Measurements from ENCODE around the gene PTRH2. TPM values are rescaled to one million over a fixed set of nuclear protein-coding genes. Genes with fewer than 3 reads are reported as not detected.

Gene PTRH2
- polyA plus RNA-seq, 1 experiment, result 56.1 TPM

DNA sequence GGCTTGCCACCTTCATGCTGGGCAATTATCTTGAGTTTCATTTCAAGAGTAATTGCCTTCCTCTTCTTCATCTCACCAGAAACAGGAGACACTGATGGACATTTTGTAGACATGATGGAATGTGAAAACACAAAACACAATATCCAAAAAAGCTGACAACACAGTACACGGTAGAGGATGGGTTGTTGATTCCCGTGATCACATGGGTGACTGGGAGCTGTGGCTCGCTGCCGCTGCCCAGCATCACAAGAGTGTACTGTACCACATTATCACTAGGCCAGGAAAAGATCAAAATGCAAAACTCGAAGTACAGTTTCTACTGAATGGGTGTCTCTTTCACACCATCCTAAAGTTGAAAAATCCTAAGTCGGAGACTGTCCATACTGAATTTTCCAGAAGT lies 7.4 kb downstream of the PTRH2 start:
- Histone ChIP-seq H3K27ac (ENCODE audit: low read depth, low read length) (no peak overlapping the region), H3K9me3 (ENCODE audit: control insufficient read depth, insufficient read depth, low read length) (no peaks in the 10 kb centered on the region), H3K27me3 (ENCODE audit: control insufficient read depth, insufficient read depth, low read length) (no peaks in the 10 kb centered on the region), H3K4me3 (ENCODE audit: low read depth, low read length) (no peak overlapping the region)
- TF ChIP-seq, protein P1, sequence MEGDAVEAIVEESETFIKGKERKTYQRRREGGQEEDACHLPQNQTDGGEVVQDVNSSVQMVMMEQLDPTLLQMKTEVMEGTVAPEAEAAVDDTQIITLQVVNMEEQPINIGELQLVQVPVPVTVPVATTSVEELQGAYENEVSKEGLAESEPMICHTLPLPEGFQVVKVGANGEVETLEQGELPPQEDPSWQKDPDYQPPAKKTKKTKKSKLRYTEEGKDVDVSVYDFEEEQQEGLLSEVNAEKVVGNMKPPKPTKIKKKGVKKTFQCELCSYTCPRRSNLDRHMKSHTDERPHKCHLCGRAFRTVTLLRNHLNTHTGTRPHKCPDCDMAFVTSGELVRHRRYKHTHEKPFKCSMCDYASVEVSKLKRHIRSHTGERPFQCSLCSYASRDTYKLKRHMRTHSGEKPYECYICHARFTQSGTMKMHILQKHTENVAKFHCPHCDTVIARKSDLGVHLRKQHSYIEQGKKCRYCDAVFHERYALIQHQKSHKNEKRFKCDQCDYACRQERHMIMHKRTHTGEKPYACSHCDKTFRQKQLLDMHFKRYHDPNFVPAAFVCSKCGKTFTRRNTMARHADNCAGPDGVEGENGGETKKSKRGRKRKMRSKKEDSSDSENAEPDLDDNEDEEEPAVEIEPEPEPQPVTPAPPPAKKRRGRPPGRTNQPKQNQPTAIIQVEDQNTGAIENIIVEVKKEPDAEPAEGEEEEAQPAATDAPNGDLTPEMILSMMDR (IDR thresholded peaks at IDR 0.05; ENCODE audit: low read depth, low read length), result no peak
- ChIA-PET CTCF (no interaction called here), POLR2A (no interaction called here)
- no peak for DNase-seq (ENCODE audit: low read depth, low spot score)

DNA sequence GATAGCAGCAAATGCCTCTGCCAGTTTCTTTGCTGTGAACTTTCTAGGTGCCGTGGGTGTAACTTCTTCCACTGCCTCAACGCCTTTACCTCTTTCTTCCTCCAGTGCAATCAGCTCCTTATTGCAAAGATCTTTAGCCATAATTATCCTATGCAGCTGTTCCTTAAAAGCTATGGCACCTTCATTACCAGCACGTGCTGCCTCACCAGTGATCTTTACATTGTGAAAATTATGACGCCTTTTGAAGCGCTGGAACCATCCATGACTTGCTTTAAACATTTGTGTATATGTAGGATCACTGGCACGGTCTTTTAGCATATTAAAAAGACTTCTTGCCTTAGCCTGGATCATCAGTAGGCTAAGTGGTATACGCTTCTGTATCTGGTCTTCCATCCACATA lies 8.0 kb downstream of the PTRH2 start:
- Histone ChIP-seq H3K9me3 (ENCODE audit: control insufficient read depth, insufficient read depth, low read length) (no peaks in the 10 kb centered on the region), H3K4me3 (ENCODE audit: low read depth, low read length) (no peak overlapping the region), H3K27me3 (ENCODE audit: control insufficient read depth, insufficient read depth, low read length) (no peaks in the 10 kb centered on the region), H3K27ac (ENCODE audit: low read depth, low read length) (no peak overlapping the region)
- ChIA-PET POLR2A (no interaction called here), CTCF (no interaction called here)
- TF ChIP-seq, protein P1 (IDR thresholded peaks at IDR 0.05; ENCODE audit: low read depth, low read length), result no peak
- no peak for DNase-seq (ENCODE audit: low read depth, low spot score)

DNA sequence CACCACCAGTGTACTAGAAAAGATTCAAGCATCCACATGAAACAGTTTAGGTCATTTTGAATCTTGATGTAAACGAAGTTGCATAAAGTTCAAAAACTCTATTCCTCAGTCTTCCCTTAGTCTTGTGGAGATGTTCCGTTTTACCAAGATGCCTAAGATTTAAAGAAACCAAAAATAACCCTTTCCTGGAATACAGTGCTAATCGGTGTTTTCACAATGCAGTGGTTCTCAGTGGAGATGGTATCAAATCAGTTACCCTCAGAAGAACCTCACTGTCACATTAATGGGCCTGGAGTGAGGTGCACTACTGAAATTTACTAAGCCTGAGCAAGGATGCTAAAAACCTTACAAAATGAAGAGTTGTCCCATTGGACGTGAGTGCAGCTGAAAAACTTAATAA lies 9.1 kb downstream of the PTRH2 start:
- POLR2A ChIA-PET, result no interaction called here

DNA sequence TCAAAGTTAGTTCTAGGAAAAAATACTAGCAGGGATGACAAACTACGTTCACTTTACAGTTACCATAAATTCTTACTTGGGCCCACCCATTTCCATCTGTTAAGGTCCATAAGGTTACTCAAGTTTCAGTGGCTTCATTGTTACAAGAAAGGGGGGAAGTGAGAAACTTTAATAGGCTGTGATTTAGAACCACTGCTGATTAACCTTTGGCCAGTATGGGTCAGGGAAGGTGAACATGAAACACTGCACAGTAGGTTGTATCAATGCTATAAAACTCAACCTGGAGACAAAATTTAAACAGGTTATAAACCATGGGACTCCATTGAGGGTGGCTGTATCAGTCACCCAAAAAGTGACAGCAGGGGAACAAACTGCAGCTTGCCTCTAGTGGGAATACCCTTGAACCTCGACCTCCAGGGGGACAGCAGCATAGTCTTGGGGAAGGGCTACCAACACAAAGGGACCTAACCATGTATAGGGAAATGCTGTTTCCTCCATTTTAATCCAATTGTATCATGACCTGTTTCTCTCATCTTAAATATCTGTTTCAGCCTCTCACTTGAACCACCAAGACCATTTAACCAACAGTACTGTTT lies 10.4 kb downstream of the PTRH2 start:
- CTCF ChIA-PET, result no interaction called here
- no peak for DNase-seq (ENCODE audit: low read depth, low spot score)
- no peaks in the 10 kb centered on the region for H3K9me3 ChIP-seq (ENCODE audit: control insufficient read depth, insufficient read depth, low read length)
- TF ChIP-seq, protein P1 (IDR thresholded peaks at IDR 0.05; ENCODE audit: low read depth, low read length), result no peak
- no peak overlapping the region for H3K4me3 ChIP-seq (ENCODE audit: low read depth, low read length)
- POLR2A ChIA-PET, result no interaction called here
- no peaks in the 10 kb centered on the region for H3K27me3 ChIP-seq (ENCODE audit: control insufficient read depth, insufficient read depth, low read length)
- no peak overlapping the region for H3K27ac ChIP-seq (ENCODE audit: low read depth, low read length)

More for the DNA sequence above, 9.1 kb downstream of the PTRH2 start:
- H3K27me3 ChIP-seq (ENCODE audit: control insufficient read depth, insufficient read depth, low read length), result no peaks in the 10 kb centered on the region
- no peak overlapping the region for H3K27ac ChIP-seq (ENCODE audit: low read depth, low read length)
- H3K4me3 ChIP-seq (ENCODE audit: low read depth, low read length), result no peak overlapping the region
- CTCF ChIA-PET, result no interaction called here
- no peak for DNase-seq (ENCODE audit: low read depth, low spot score)
- TF ChIP-seq, protein P1 (IDR thresholded peaks at IDR 0.05; ENCODE audit: low read depth, low read length), result no peak
- no peaks in the 10 kb centered on the region for H3K9me3 ChIP-seq (ENCODE audit: control insufficient read depth, insufficient read depth, low read length)

DNA sequence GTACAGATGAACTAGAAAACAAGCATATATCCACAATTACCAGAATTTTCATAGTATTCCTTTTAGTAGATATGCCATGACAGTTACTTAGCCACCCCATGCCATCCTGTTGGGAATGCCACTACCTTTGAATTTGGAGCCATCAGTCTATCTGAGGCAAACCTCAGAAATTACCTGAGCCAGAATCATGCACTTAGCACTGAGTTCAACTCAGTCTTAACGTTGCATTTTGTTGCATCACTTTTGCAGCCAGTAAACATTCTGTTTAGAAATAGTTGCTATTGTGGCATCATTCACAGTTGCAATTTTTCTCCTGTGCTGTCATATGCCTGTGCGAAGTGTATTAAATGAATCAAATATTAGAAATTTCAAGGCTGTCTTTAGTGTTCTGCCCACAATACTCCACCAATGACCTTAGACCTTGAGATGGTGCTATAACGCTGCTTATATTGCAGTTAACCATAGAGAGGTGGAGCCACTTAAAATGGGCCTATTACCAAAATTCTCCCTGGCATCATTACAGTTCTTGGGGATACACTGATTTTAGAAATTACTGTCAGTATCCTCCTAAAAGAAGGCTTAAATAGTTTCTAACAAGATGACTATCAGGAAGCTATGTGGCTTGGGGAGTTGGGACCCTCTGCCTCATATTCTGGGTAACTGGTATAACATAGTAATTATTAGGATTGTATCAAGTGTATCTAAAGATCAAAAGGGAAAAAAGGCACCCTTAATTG lies 11.1 kb downstream of the PTRH2 start:
- ChIA-PET POLR2A (no interaction called here), CTCF (no interaction called here)
- Histone ChIP-seq H3K27ac (ENCODE audit: low read depth, low read length) (no peak overlapping the region), H3K9me3 (ENCODE audit: control insufficient read depth, insufficient read depth, low read length) (no peaks in the 10 kb centered on the region), H3K27me3 (ENCODE audit: control insufficient read depth, insufficient read depth, low read length) (no peaks in the 10 kb centered on the region), H3K4me3 (ENCODE audit: low read depth, low read length) (no peak overlapping the region)
- no peak for DNase-seq (ENCODE audit: low read depth, low spot score)
- TF ChIP-seq, protein P1 (IDR thresholded peaks at IDR 0.05; ENCODE audit: low read depth, low read length), result no peak
